Right cardiac atrium (tissue), 5 donors: ENCODE measurements around the gene PRKN. TPM values are rescaled to one million over a fixed set of nuclear protein-coding genes. Genes with fewer than 3 reads are reported as not detected.
A peak's percentile ranks its signal among the peaks of the same experiment; 100 is the strongest.

Source experiments
- ATAC-seq, 2 donors: fragments of 200-7000 bp; cut with Tn5 transposase; one replicate each; pipeline versions ENCODE4 v1.8.0 to v1.9.1; 2020; ENCODE audit warnings: moderate library complexity in 2 of 2, mild to moderate bottlenecking in 1 of 2
- DNase-seq, 3 donors: peaks; one replicate each; pipeline ENCODE4 v3.0.0-alpha.2; 2020
- H3K27ac ChIP-seq: one replicate; pipeline ENCODE4 v1.5.1; 2013; ENCODE audit warnings: mild to moderate bottlenecking, low read length, control low read depth, moderate library complexity
- H3K27me3 ChIP-seq: one replicate; pipeline ENCODE4 v1.6.1; 2013; ENCODE audit not compliant: control insufficient read depth, insufficient read depth
- H3K4me1 ChIP-seq: one replicate; pipeline ENCODE4 v1.6.1; 2013; ENCODE audit warnings: low read length; ENCODE audit not compliant: control insufficient read depth, insufficient read depth
- H3K4me3 ChIP-seq: one replicate; pipeline ENCODE4 v1.5.1; 2013; ENCODE audit warnings: low read length, control low read depth
- H3K9me3 ChIP-seq: one replicate; pipeline ENCODE4 v1.6.1; 2013; ENCODE audit warnings: low read length; ENCODE audit not compliant: control insufficient read depth
- WGBS: extraction: QIAGEN DNeasy Blood & Tissue Kit; methylation state at CpG from one replicate; pipeline ENCODE4 v1.1.7; 2013; 5-methylcytosine and 5-hydroxymethylcytosine counted together
- intact Hi-C, 4 donors: fragments of 100-400 bp; cut with DNase I; formaldehyde crosslinking; loops; one replicate each; pipeline versions ENCODE4 v1.11.0 to v1.14.0; 2022 to 2023
- polyA plus RNA-seq: library from polyadenylated mRNA; stranded (reverse); fragments of 200-250 nt; gene quantifications from one replicate; pipeline ENCODE4 v1.2.3, GENCODE V29; 2013
- total RNA-seq, 4 donors: library from RNA; stranded (reverse); fragmentation: NEBNext Ultra II Directional; extraction: Animal tissue kit (Norgen Biotek cat#: 25700); gene quantifications; one replicate each; pipeline ENCODE4 v1.2.1, GENCODE V29; 2021
- donor health status: healthy with polysubstance abuse.
- donor health status: DM: no; HTN: yes; CAD: no.
- donor health status: DM: no; HTN: no; CAD: no.
- donor health status: DM: no; HTN: yes; CAD: no; lungs with severe emphysema.
- donor health status: DM: yes; HTN: yes; CAD: no.

Gene PRKN
- total and polyA plus RNA-seq, 5 donors = 9.6 to 33.0 (median 24.8) TPM

GRCh38 chr6:162711376-162711775 is 16.2 kb downstream of the PRKN start:
- H3K4me3 ChIP-seq = no peak overlapping the region
- no peaks in the 10 kb centered on the region for H3K9me3 ChIP-seq
- no peak for ATAC-seq
- DNase-seq = no peak
- intact Hi-C loops = no loop called here
- H3K4me1 ChIP-seq = no peaks in the 10 kb centered on the region
- no peaks in the 10 kb centered on the region for H3K27me3 ChIP-seq
- 86% methylated on average over 4 of the region's 4 CpGs for WGBS
- H3K27ac ChIP-seq = no peak overlapping the region

- DNase-seq (no peak), ATAC-seq (no peak)
- Histone ChIP-seq H3K27me3 (no peaks in the 10 kb centered on the region), H3K27ac (no peak overlapping the region), H3K4me1 (no peaks in the 10 kb centered on the region), H3K9me3 (no peaks in the 10 kb centered on the region), H3K4me3 (no peak overlapping the region)
- WGBS = 93% methylated on average over 2 of the region's 2 CpGs
- intact Hi-C loops = no loop called here
Measured at GRCh38 chr6:162710936-162711335, 16.6 kb downstream of the PRKN start.

DNA sequence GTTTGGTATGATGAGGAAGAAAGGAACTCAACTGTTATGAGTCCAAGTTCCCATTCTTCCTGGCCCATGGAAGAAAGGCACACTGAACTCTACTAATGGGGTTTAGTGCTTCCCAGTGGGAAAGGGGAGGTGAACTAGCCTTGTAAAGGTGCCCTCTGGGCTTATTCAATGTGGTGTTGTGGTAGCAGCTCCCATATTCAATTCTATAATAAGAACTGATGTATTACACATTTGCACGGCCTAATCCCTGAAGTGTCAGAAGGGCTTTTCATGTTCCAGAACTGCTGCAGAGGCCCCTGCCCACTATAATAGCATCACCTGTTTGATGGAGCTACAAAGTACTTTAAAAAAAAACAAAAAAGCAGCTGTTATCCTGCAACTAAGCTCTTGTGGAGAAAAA is 17.1 kb downstream of the PRKN start:
- no peak overlapping the region for H3K27ac ChIP-seq
- WGBS = 80% methylated on average over 1 of the region's 1 CpG
- intact Hi-C loops = no loop called here
- no peaks in the 10 kb centered on the region for H3K27me3 ChIP-seq
- no peaks in the 10 kb centered on the region for H3K4me1 ChIP-seq
- H3K9me3 ChIP-seq = no peaks in the 10 kb centered on the region
- no peak for DNase-seq
- no peak overlapping the region for H3K4me3 ChIP-seq
- no peak for ATAC-seq

DNA sequence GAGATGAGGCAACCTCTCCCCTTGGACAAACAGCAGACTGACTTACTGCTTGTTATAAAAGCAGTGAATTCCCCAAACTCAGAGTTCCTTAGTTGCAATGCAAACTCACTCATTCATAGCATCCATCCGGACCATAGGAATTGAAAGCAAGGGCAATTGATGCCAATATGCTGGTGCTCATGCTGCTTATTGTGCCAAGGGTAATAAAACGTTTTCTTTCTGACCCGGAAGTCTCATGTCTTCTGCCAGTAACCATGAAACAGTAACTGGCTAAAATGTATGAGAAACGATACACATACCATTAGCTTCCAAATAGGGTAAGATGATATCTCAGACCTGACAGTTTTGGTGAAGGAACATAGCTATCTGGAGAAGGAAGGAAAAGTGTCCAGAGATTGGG is 18.1 kb downstream of the PRKN start:
- H3K27ac ChIP-seq = no peak overlapping the region
- 86% methylated on average over 4 of the region's 4 CpGs for WGBS
- H3K4me3 ChIP-seq = no peak overlapping the region
- H3K9me3 ChIP-seq = no peaks in the 10 kb centered on the region
- no peaks in the 10 kb centered on the region for H3K4me1 ChIP-seq
- ATAC-seq (no peak), DNase-seq (no peak)
- H3K27me3 ChIP-seq = no peaks in the 10 kb centered on the region
- intact Hi-C loops = no loop called here

DNA sequence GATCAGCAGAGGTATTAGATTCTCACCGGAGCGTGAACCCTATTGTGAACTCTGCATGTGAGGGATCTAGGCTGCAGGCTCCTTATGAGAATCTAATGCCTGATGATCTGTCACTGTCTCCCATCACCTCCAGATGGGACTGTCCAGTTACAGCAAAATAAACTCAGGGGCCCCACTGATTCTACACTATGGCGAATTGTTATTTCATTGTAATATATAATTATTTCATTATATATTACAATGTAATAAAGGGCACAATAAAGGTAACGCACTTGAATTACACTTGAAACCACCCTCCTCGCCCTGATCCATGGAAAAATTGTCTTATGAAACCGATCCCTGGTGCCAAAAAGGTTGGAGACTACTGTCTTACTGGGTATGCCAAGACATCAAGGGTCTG is 18.6 kb downstream of the PRKN start:
- Histone ChIP-seq H3K27ac (no peak overlapping the region), H3K9me3 (no peaks in the 10 kb centered on the region), H3K27me3 (no peaks in the 10 kb centered on the region), H3K4me3 (no peak overlapping the region), H3K4me1 (no peaks in the 10 kb centered on the region)
- intact Hi-C loops = no loop called here
- ATAC-seq (no peak), DNase-seq (no peak)
- WGBS = 97% methylated on average over 6 of the region's 6 CpGs

- ATAC-seq = peak; percentile 87 to 90
- peak overlapping the region; percentile 8 for H3K4me3 ChIP-seq
- 14% methylated on average over 6 of the region's 6 CpGs for WGBS
Measured at GRCh38 chr6:162706232-162706631, 21.3 kb downstream of the PRKN start.

GRCh38 chr6:162705736-162706135 is 21.8 kb downstream of the PRKN start:
- intact Hi-C loops = no loop called here
- WGBS = 55% methylated on average over 4 of the region's 4 CpGs
- Histone ChIP-seq H3K27ac (no peak overlapping the region), H3K27me3 (no peaks in the 10 kb centered on the region), H3K4me1 (no peaks in the 10 kb centered on the region), H3K4me3 (peak overlapping the region; percentile 8), H3K9me3 (no peaks in the 10 kb centered on the region)
- DNase-seq (no peak), ATAC-seq (no peak)

More at GRCh38 chr6:162706232-162706631, 21.3 kb downstream of the PRKN start:
- Histone ChIP-seq H3K27ac (peak overlapping the region; percentile 89), H3K4me1 (no peaks in the 10 kb centered on the region), H3K27me3 (no peaks in the 10 kb centered on the region), H3K9me3 (no peaks in the 10 kb centered on the region)
- intact Hi-C loops = no loop called here
- peak; percentile 79 to 92 (median 89) for DNase-seq

GRCh38 chr6:162704001-162704400 is 23.6 kb downstream of the PRKN start:
- no peaks in the 10 kb centered on the region for H3K27me3 ChIP-seq
- no peak for DNase-seq
- 92% methylated on average over 4 of the region's 4 CpGs for WGBS
- H3K4me3 ChIP-seq = no peak overlapping the region
- peak in 1 of 2 donors; percentile 19 for ATAC-seq
- intact Hi-C loops = no loop called here
- H3K27ac ChIP-seq = no peak overlapping the region
- no peaks in the 10 kb centered on the region for H3K4me1 ChIP-seq
- no peaks in the 10 kb centered on the region for H3K9me3 ChIP-seq

DNA sequence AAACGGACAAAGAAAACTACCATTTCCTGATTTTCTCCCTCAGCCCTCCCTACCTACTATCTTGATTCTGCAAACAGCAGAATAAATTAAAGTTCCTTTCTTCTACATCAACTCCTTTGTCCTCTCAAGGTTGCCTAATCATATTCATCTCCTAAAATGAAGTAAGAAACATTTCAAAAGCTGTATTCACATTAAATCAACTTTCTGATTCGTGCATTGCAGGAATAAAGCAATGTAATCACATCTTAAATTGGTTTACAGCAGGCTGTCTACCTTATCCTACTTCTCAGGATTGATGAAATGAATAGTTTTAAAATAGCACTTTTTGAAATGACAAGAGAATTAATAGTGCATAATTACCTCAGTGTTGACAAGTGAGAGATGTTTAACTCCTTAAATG is 25.1 kb downstream of the PRKN start:
- Histone ChIP-seq H3K27ac (no peak overlapping the region), H3K9me3 (no peaks in the 10 kb centered on the region), H3K4me1 (no peaks in the 10 kb centered on the region), H3K4me3 (no peak overlapping the region), H3K27me3 (no peaks in the 10 kb centered on the region)
- no peak for DNase-seq
- intact Hi-C loops = no loop called here
- no peak for ATAC-seq
- WGBS = 74% methylated on average over 2 of the region's 2 CpGs

DNA sequence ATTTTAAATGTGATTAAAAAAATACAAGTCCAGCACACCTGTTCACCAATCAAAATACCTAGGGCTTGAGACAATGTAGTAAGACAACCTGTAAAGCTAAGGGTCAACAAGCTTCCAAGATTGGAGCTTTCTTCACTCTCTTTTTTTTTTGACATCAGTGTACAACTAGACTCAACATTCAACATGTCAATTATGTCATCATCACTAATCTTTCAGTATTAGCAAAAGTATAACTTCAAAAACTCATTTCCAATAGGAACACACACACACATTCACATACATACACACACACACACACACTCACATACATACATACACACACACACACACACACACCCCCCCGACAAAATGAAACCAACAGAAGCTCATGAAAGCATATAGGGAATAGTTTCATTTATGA is 26.0 kb downstream of the PRKN start:
- Histone ChIP-seq H3K4me3 (no peak overlapping the region), H3K27ac (no peak overlapping the region), H3K4me1 (no peaks in the 10 kb centered on the region), H3K9me3 (no peaks in the 10 kb centered on the region), H3K27me3 (no peaks in the 10 kb centered on the region)
- no peak for DNase-seq
- no peak for ATAC-seq
- intact Hi-C loops = no loop called here
- 98% methylated on average over 1 of the region's 1 CpG for WGBS

- DNase-seq (no peak), ATAC-seq (no peak)
- Histone ChIP-seq H3K4me3 (no peak overlapping the region), H3K27ac (no peak overlapping the region), H3K4me1 (no peaks in the 10 kb centered on the region), H3K27me3 (no peaks in the 10 kb centered on the region), H3K9me3 (no peaks in the 10 kb centered on the region)
- whole genome bisulfite sequencing = 82% methylated on average over 3 of the region's 3 CpGs
- intact Hi-C loops = no loop called here
Measured at GRCh38 chr6:162700966-162701365, 26.6 kb downstream of the PRKN start.

- Histone ChIP-seq H3K9me3 (no peaks in the 10 kb centered on the region), H3K4me1 (no peaks in the 10 kb centered on the region), H3K4me3 (no peak overlapping the region), H3K27me3 (no peaks in the 10 kb centered on the region), H3K27ac (no peak overlapping the region)
- WGBS = 85% methylated on average over 2 of the region's 2 CpGs
- ATAC-seq (no peak), DNase-seq (no peak)
- intact Hi-C loops = no loop called here
Measured at GRCh38 chr6:162699961-162700360, 27.6 kb downstream of the PRKN start.
